WTC11 (cell line): ENCODE measurements around the gene ELMO1. TPM values are rescaled to one million over a fixed set of nuclear protein-coding genes. Genes with fewer than 3 reads are reported as not detected.

Experiments
- ATAC-seq: fragments of 200-7000 bp; cut with Tn5 transposase; 2 replicates; pipeline ENCODE4 v1.10.0; 2021; ENCODE audit warnings: mild to moderate bottlenecking, moderate library complexity
- CTCF ChIA-PET: fragments of 300-600 bp; sonication (Branson Sonifier 250); formaldehyde crosslinking; loops from one replicate; lab custom pipeline; 2021; ENCODE audit warnings: antibody characterized with exemption; lab: Charles Lee
- POLR2A ChIA-PET: fragments of 350-600 bp; sonication (Branson Sonifier 250); formaldehyde crosslinking; loops from one replicate; lab custom pipeline; 2021; ENCODE audit warnings: antibody characterized with exemption; lab: Charles Lee
- DNase-seq: peaks from one replicate; pipeline ENCODE4 v3.0.0; 2021; ENCODE audit warnings: low spot score
- H3K27ac Mint-ChIP-seq: 2 replicates; pipeline ENCODE4 v1.8.0; 2021; ENCODE audit warnings: mixed read lengths
- H3K27me3 Mint-ChIP-seq: 2 replicates; pipeline ENCODE4 v1.8.0; 2021; ENCODE audit warnings: low read depth, mild to moderate bottlenecking, moderate library complexity, mixed read lengths
- H3K36me3 Mint-ChIP-seq: 2 replicates; pipeline ENCODE4 v1.8.0; 2021; ENCODE audit warnings: mixed read lengths
- H3K4me1 Mint-ChIP-seq: 2 replicates; pipeline ENCODE4 v1.8.0; 2022; ENCODE audit warnings: mixed read lengths
- H3K4me3 Mint-ChIP-seq: 2 replicates; pipeline ENCODE4 v1.8.0; 2021; ENCODE audit warnings: mild to moderate bottlenecking, moderate library complexity, mixed read lengths
- H3K9me3 Mint-ChIP-seq: 2 replicates; pipeline ENCODE4 v1.8.0; 2021; ENCODE audit warnings: mixed read lengths
- ATF2 ChIP-seq: sonication (generic); formaldehyde crosslinking; IDR thresholded peaks from 2 replicates; pipeline ENCODE4 v1.8.1; 2022; ENCODE audit warnings: low read depth, missing genetic modification reagents, borderline replicate concordance
- EMX1 ChIP-seq: fragments of 250-450 bp; sonication (Bioruptor Pico); IDR thresholded peaks from 2 replicates; pipeline ENCODE4 v1.8.0; 2021; ENCODE audit warnings: mild to moderate bottlenecking
- ESRRA ChIP-seq: sonication (generic); formaldehyde crosslinking; IDR thresholded peaks from 2 replicates; pipeline ENCODE4 v1.8.1; 2022; ENCODE audit warnings: mild to moderate bottlenecking, missing genetic modification reagents, borderline replicate concordance
- FOXP4 ChIP-seq: sonication (generic); formaldehyde crosslinking; IDR thresholded peaks from 2 replicates; pipeline ENCODE4 v1.8.0; 2022; ENCODE audit warnings: mild to moderate bottlenecking, missing genetic modification reagents
- HMGA2 ChIP-seq: fragments of 250-450 bp; sonication (Bioruptor Pico); IDR thresholded peaks from 2 replicates; pipeline ENCODE4 v1.4.0; 2021; ENCODE audit warnings: mild to moderate bottlenecking, moderate library complexity
- IRF2 ChIP-seq: sonication (generic); formaldehyde crosslinking; IDR thresholded peaks from 2 replicates; pipeline ENCODE4 v1.8.0; 2022; ENCODE audit warnings: low read depth, missing genetic modification reagents, borderline replicate concordance
- JUN ChIP-seq: sonication (generic); formaldehyde crosslinking; IDR thresholded peaks from 2 replicates; pipeline ENCODE4 v1.8.0; 2023; ENCODE audit warnings: mild to moderate bottlenecking, missing genetic modification reagents
- MAX ChIP-seq: sonication (generic); formaldehyde crosslinking; IDR thresholded peaks from 2 replicates; pipeline ENCODE4 v1.8.0; 2022; ENCODE audit warnings: mild to moderate bottlenecking, missing genetic modification reagents
- MXD4 ChIP-seq: fragments of 250-450 bp; sonication (Bioruptor Pico); IDR thresholded peaks from 2 replicates; pipeline ENCODE4 v1.8.0; 2021; ENCODE audit warnings: mild to moderate bottlenecking, moderate library complexity, borderline replicate concordance
- NR1H2 ChIP-seq: sonication (generic); formaldehyde crosslinking; IDR thresholded peaks from 2 replicates; pipeline ENCODE4 v1.9.0; 2021; ENCODE audit warnings: mild to moderate bottlenecking, moderate library complexity, missing genetic modification reagents
- PRRX2 ChIP-seq: fragments of 250-450 bp; sonication (Bioruptor Pico); IDR thresholded peaks from 2 replicates; pipeline ENCODE4 v1.8.0; 2021; ENCODE audit warnings: mild to moderate bottlenecking
- SMAD3 ChIP-seq: sonication (generic); formaldehyde crosslinking; IDR thresholded peaks from 2 replicates; pipeline ENCODE4 v1.8.0; 2022; ENCODE audit warnings: missing genetic modification reagents, mild to moderate bottlenecking, borderline replicate concordance
- USF2 ChIP-seq: sonication (generic); formaldehyde crosslinking; IDR thresholded peaks from 2 replicates; pipeline ENCODE4 v1.8.1; 2023; ENCODE audit warnings: mild to moderate bottlenecking, missing genetic modification reagents, moderate library complexity
- ZBTB43 ChIP-seq: sonication (generic); formaldehyde crosslinking; IDR thresholded peaks from 2 replicates; pipeline ENCODE4 v1.8.1; 2023; ENCODE audit warnings: mild to moderate bottlenecking, missing genetic modification reagents
- ZNF121 ChIP-seq: sonication (generic); formaldehyde crosslinking; IDR thresholded peaks from 2 replicates; pipeline ENCODE4 v1.8.0; 2023; ENCODE audit warnings: missing genetic modification reagents
- ZNF416 ChIP-seq: fragments of 250-450 bp; sonication (Bioruptor Pico); IDR thresholded peaks from 2 replicates; pipeline ENCODE4 v1.9.0; 2021; ENCODE audit warnings: mild to moderate bottlenecking, inconsistent platforms
- ZNF423 ChIP-seq: fragments of 250-450 bp; sonication (Bioruptor Pico); IDR thresholded peaks from 2 replicates; pipeline ENCODE4 v2.1.2; 2022; ENCODE audit warnings: mild to moderate bottlenecking, moderate library complexity
- ZNF532 ChIP-seq: fragments of 250-450 bp; sonication (Bioruptor Pico); IDR thresholded peaks from 2 replicates; pipeline ENCODE4 v1.9.0; 2021; ENCODE audit warnings: mild to moderate bottlenecking, borderline replicate concordance
- ZNF671 ChIP-seq: fragments of 250-450 bp; sonication (Bioruptor Pico); IDR thresholded peaks from 2 replicates; pipeline ENCODE4 v1.8.0; 2021; ENCODE audit warnings: mild to moderate bottlenecking
- total RNA-seq: library from RNA; stranded (reverse); gene quantifications from 3 replicates; pipeline ENCODE4 v1.2.3, GENCODE V29; 2021

The ELMO1 gene
- total RNA-seq, 1 experiment from 2014 or later = 19.4 TPM

GRCh38 chr7:37411444-37412034 is 37.1 kb downstream of the ELMO1 start:
- TF ChIP-seq FOXP4 = no peak
- CTCF ChIA-PET = no interaction called here
- H3K27me3 Mint-ChIP-seq = no peaks in the 10 kb centered on the region
- no peak overlapping the region for H3K27ac Mint-ChIP-seq
- H3K4me3 Mint-ChIP-seq = no peak overlapping the region
- H3K4me1 Mint-ChIP-seq = peaks cover 40% of the 10 kb centered on the region
- no peak for ATAC-seq
- DNase-seq = no peak
- H3K36me3 Mint-ChIP-seq = peaks cover 10% of the 10 kb centered on the region
- POLR2A ChIA-PET = no interaction called here
- H3K9me3 Mint-ChIP-seq = peaks cover 9% of the 10 kb centered on the region

- Mint-ChIP-seq H3K9me3 (peaks cover 9% of the 10 kb centered on the region), H3K4me1 (peaks cover 34% of the 10 kb centered on the region), H3K27me3 (no peaks in the 10 kb centered on the region), H3K4me3 (no peak overlapping the region), H3K36me3 (peaks cover 10% of the 10 kb centered on the region), H3K27ac (no peak overlapping the region)
- ChIA-PET CTCF (no interaction called here), POLR2A (no interaction called here)
- peak; percentile 67 for ATAC-seq
- no peak for DNase-seq
- TF ChIP-seq MXD4 (CRISPR knock-in tag) (no peak), USF2 (CRISPR knock-in tag) (no peak), SMAD3 (CRISPR knock-in tag) (no peak), ZNF121 (CRISPR knock-in tag) (no peak), EMX1 (no peak), NR1H2 (CRISPR knock-in tag) (no peak), ZNF416 (CRISPR knock-in tag) (no peak), ZNF423 (CRISPR knock-in tag) (no peak), IRF2 (CRISPR knock-in tag) (no peak), JUN (CRISPR knock-in tag) (no peak), HMGA2 (no peak), MAX (CRISPR knock-in tag) (no peak), ZNF532 (CRISPR knock-in tag) (no peak)
Measured at GRCh38 chr7:37410305-37411229, 38.1 kb downstream of the ELMO1 start.

GRCh38 chr7:37409461-37409860 is 39.2 kb downstream of the ELMO1 start:
- peaks cover 9% of the 10 kb centered on the region for H3K9me3 Mint-ChIP-seq
- ChIA-PET CTCF (no interaction called here), POLR2A (no interaction called here)
- no peak for TF ChIP-seq PRRX2 (CRISPR knock-in tag)
- no peak for TF ChIP-seq USF2 (CRISPR knock-in tag)
- TF ChIP-seq ESRRA (CRISPR knock-in tag) = no peak
- TF ChIP-seq ZNF671 (CRISPR knock-in tag) = no peak
- TF ChIP-seq ATF2 (CRISPR knock-in tag) = no peak
- no peak for TF ChIP-seq ZBTB43 (CRISPR knock-in tag)
- no peak for TF ChIP-seq IRF2 (CRISPR knock-in tag)
- TF ChIP-seq, all 79 proteins: peak for 0
- Mint-ChIP-seq H3K27ac (peak overlapping the region; percentile 54; the same call in 1 of the 2 replicates), H3K4me3 (no peak overlapping the region), H3K4me1 (peaks cover 32% of the 10 kb centered on the region), H3K36me3 (peaks cover 10% of the 10 kb centered on the region), H3K27me3 (no peaks in the 10 kb centered on the region)
- ATAC-seq (no peak), DNase-seq (no peak)
